ENCODE measurements around the gene ARFGEF3. TPM values are rescaled to one million over a fixed set of nuclear protein-coding genes. Genes with fewer than 3 reads are reported as not detected.

The ARFGEF3 gene
- total RNA-seq, 2 donors from 2014 or later = 0.53 to 0.76 TPM

GRCh38 chr6:138307816-138308730 lies 146.3 kb downstream of the ARFGEF3 start:
- no peaks in the 10 kb centered on the region for H3K27me3 Mint-ChIP-seq (ENCODE audit: low read depth)
- H3K36me3 Mint-ChIP-seq (ENCODE audit: insufficient read depth in 2 of 2) = no peaks in the 10 kb centered on the region
- ATAC-seq (replicated peaks in 1 of 2) (no peak), DNase-seq (no peak)
- H3K9me3 Mint-ChIP-seq = no peaks in the 10 kb centered on the region
- H3K4me1 Mint-ChIP-seq (ENCODE audit: low read depth) = no peaks in the 10 kb centered on the region
- H3K4me3 Mint-ChIP-seq = no peak overlapping the region
- no peak overlapping the region for H3K27ac Mint-ChIP-seq

DNA sequence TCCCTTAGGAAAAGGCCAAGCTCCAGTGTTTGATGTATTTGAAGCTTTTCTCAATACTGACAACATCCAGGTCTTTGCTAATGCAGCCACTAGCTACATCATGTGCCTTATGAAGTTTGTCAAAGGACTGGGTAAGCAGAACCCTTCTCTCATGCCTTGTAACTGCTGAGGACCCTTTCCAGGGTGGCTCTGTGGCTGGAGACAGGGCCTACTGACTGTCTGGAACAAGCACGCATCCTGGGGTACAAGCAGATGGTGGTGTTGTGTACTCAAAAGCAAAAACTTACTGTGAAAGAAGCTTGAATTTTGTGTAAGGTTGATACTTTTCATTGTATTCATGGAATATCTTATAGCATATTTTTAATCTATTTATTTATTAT lies 147.0 kb downstream of the ARFGEF3 start:
- Mint-ChIP-seq H3K4me3 (no peak overlapping the region), H3K36me3 (ENCODE audit: insufficient read depth in 2 of 2) (no peaks in the 10 kb centered on the region), H3K27me3 (ENCODE audit: low read depth) (no peaks in the 10 kb centered on the region), H3K9me3 (no peaks in the 10 kb centered on the region), H3K27ac (no peak overlapping the region), H3K4me1 (ENCODE audit: low read depth) (no peaks in the 10 kb centered on the region)
- DNase-seq = no peak
- no peak for ATAC-seq (replicated peaks in 1 of 2)

GRCh38 chr6:138309695-138310094 lies 148.0 kb downstream of the ARFGEF3 start:
- H3K27ac Mint-ChIP-seq = no peak overlapping the region
- no peaks in the 10 kb centered on the region for H3K36me3 Mint-ChIP-seq (ENCODE audit: insufficient read depth in 2 of 2)
- H3K4me1 Mint-ChIP-seq (ENCODE audit: low read depth) = no peaks in the 10 kb centered on the region
- no peak overlapping the region for H3K4me3 Mint-ChIP-seq
- DNase-seq = no peak
- ATAC-seq (replicated peaks in 1 of 2) = no peak
- H3K9me3 Mint-ChIP-seq = no peaks in the 10 kb centered on the region
- no peaks in the 10 kb centered on the region for H3K27me3 Mint-ChIP-seq (ENCODE audit: low read depth)

- Mint-ChIP-seq H3K4me3 (no peak overlapping the region), H3K4me1 (ENCODE audit: low read depth) (no peaks in the 10 kb centered on the region)
Observed at GRCh38 chr6:138310294-138310693, 148.6 kb downstream of the ARFGEF3 start.

DNA sequence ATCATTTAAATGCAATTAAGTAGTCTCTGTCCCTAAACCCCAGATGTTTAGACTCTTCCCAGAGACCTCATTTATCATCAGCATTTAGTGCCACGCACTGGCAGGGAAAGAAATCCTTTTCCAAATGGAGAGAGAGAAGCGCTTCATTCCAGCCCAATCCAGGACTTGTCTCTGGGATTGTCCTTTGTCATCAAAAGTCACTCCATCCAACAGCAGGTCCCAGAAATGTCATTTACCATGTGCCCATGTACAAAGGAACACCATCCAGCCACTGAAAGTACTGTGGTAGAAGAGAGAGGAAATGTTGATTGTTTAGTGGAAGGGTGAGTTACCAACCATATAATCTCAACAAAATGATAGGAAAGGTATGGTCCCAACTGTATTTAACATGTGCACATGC lies 149.1 kb downstream of the ARFGEF3 start:
- no peak for ATAC-seq (replicated peaks in 1 of 2)

More at GRCh38 chr6:138310294-138310693, 148.6 kb downstream of the ARFGEF3 start:
- no peak overlapping the region for H3K27ac Mint-ChIP-seq
- DNase-seq (no peak), ATAC-seq (replicated peaks in 1 of 2) (no peak)
- H3K36me3 Mint-ChIP-seq (ENCODE audit: insufficient read depth in 2 of 2) = no peaks in the 10 kb centered on the region
- H3K9me3 Mint-ChIP-seq = no peaks in the 10 kb centered on the region
- H3K27me3 Mint-ChIP-seq (ENCODE audit: low read depth) = peaks cover 4% of the 10 kb centered on the region

DNA sequence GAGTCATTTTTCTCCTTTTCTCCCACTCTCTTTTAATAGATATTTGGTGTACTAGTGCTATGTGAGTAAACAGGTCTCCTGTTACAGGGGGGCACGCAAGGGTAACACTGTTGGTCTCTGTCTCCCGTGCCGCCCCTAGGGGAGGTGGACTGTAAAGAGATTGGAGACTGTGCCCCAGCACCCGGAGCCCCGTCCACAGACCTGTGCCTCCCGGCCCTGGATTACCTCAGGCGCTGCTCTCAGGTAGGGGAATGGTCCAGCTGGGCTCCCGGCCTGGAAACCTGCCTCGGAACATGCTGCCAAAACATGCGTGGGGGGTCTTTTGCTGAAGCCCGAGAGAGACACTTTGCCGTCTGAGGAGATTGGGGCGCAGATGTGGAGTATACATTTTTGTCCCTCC lies 149.5 kb downstream of the ARFGEF3 start:
- H3K4me3 Mint-ChIP-seq = no peak overlapping the region
- no peaks in the 10 kb centered on the region for H3K36me3 Mint-ChIP-seq (ENCODE audit: insufficient read depth in 2 of 2)
- DNase-seq (no peak), ATAC-seq (replicated peaks in 1 of 2) (no peak)
- peaks cover 8% of the 10 kb centered on the region for H3K27me3 Mint-ChIP-seq (ENCODE audit: low read depth)
- no peaks in the 10 kb centered on the region for H3K9me3 Mint-ChIP-seq
- H3K4me1 Mint-ChIP-seq (ENCODE audit: low read depth) = no peaks in the 10 kb centered on the region
- no peak overlapping the region for H3K27ac Mint-ChIP-seq

More for the DNA sequence above, 149.1 kb downstream of the ARFGEF3 start:
- no peak for DNase-seq
- H3K27ac Mint-ChIP-seq = no peak overlapping the region
- no peaks in the 10 kb centered on the region for H3K9me3 Mint-ChIP-seq
- no peaks in the 10 kb centered on the region for H3K36me3 Mint-ChIP-seq (ENCODE audit: insufficient read depth in 2 of 2)
- H3K4me3 Mint-ChIP-seq = no peak overlapping the region
- H3K4me1 Mint-ChIP-seq (ENCODE audit: low read depth) = no peaks in the 10 kb centered on the region
- H3K27me3 Mint-ChIP-seq (ENCODE audit: low read depth) = peaks cover 8% of the 10 kb centered on the region

GRCh38 chr6:138318741-138319375 lies 157.1 kb downstream of the ARFGEF3 start:
- Mint-ChIP-seq H3K36me3 (ENCODE audit: insufficient read depth in 2 of 2) (peaks cover 2 to 3% of the 10 kb centered on the region in 2 donors), H3K4me1 (ENCODE audit: low read depth) (no peaks in the 10 kb centered on the region), H3K27ac (no peak overlapping the region), H3K27me3 (ENCODE audit: low read depth) (peaks cover 28% of the 10 kb centered on the region), H3K4me3 (no peak overlapping the region), H3K9me3 (peaks cover 4 to 6% of the 10 kb centered on the region in 2 donors)
- no peak for DNase-seq
- ATAC-seq (replicated peaks in 1 of 2) = no peak

DNA sequence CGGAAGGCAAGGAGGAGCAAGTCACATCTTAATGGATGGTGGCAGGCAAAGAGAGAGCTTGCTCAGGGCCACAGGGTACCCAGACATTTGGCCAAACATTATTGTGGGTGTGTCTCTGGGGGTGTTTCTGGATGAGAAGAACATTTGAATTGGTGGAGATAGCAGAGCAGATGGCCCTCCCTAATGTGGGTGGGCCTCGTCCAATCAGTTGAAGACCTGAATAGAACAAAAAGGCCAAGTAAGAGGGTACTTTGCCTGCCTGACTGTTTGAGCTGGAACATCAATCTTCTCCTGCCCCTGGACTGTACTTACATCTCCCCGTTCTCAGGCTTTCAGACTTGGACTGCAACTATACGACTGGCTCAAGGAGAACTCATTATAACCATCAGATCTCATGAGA lies 160.2 kb downstream of the ARFGEF3 start:
- Mint-ChIP-seq H3K9me3 (peaks cover 4 to 6% of the 10 kb centered on the region in 2 donors), H3K27me3 (ENCODE audit: low read depth) (peaks cover 26% of the 10 kb centered on the region), H3K4me1 (ENCODE audit: low read depth) (no peaks in the 10 kb centered on the region), H3K36me3 (ENCODE audit: insufficient read depth in 2 of 2) (peaks cover 2 to 3% of the 10 kb centered on the region in 2 donors), H3K27ac (no peak overlapping the region), H3K4me3 (no peak overlapping the region)
- no peak for DNase-seq
- no peak for ATAC-seq (replicated peaks in 1 of 2)

- Mint-ChIP-seq H3K27me3 (ENCODE audit: low read depth) (peaks cover 26% of the 10 kb centered on the region), H3K36me3 (ENCODE audit: insufficient read depth in 2 of 2) (peaks cover 2 to 3% of the 10 kb centered on the region in 2 donors), H3K9me3 (peaks cover 4 to 6% of the 10 kb centered on the region in 2 donors), H3K27ac (no peak overlapping the region), H3K4me3 (no peak overlapping the region), H3K4me1 (ENCODE audit: low read depth) (no peaks in the 10 kb centered on the region)
- no peak for ATAC-seq (replicated peaks in 1 of 2)
- DNase-seq = no peak
Observed at GRCh38 chr6:138323821-138324220, 162.1 kb downstream of the ARFGEF3 start.

- Mint-ChIP-seq H3K9me3 (no peaks in the 10 kb centered on the region), H3K36me3 (ENCODE audit: insufficient read depth in 2 of 2) (no peaks in the 10 kb centered on the region), H3K4me1 (ENCODE audit: low read depth) (no peaks in the 10 kb centered on the region), H3K27ac (no peak overlapping the region), H3K27me3 (ENCODE audit: low read depth) (peaks cover 16% of the 10 kb centered on the region), H3K4me3 (no peak overlapping the region)
- no peak for DNase-seq
- peak in 1 of 2 donors; percentile 26 for ATAC-seq (replicated peaks in 1 of 2)
Observed at GRCh38 chr6:138328210-138328609, 166.5 kb downstream of the ARFGEF3 start.

- Mint-ChIP-seq H3K4me1 (ENCODE audit: low read depth) (no peaks in the 10 kb centered on the region), H3K27me3 (ENCODE audit: low read depth) (peaks cover 10% of the 10 kb centered on the region), H3K4me3 (no peak overlapping the region), H3K36me3 (ENCODE audit: insufficient read depth in 2 of 2) (no peaks in the 10 kb centered on the region), H3K9me3 (no peaks in the 10 kb centered on the region), H3K27ac (no peak overlapping the region)
- DNase-seq = no peak
- no peak for ATAC-seq (replicated peaks in 1 of 2)
Observed at GRCh38 chr6:138330763-138331162, 169.0 kb downstream of the ARFGEF3 start.

- ATAC-seq (replicated peaks in 1 of 2) (no peak), DNase-seq (no peak)
- Mint-ChIP-seq H3K27ac (no peak overlapping the region), H3K27me3 (ENCODE audit: low read depth) (peaks cover 10% of the 10 kb centered on the region), H3K4me1 (ENCODE audit: low read depth) (no peaks in the 10 kb centered on the region), H3K9me3 (no peaks in the 10 kb centered on the region), H3K36me3 (ENCODE audit: insufficient read depth in 2 of 2) (no peaks in the 10 kb centered on the region), H3K4me3 (no peak overlapping the region)
Observed at GRCh38 chr6:138331444-138331843, 169.7 kb downstream of the ARFGEF3 start.

DNA sequence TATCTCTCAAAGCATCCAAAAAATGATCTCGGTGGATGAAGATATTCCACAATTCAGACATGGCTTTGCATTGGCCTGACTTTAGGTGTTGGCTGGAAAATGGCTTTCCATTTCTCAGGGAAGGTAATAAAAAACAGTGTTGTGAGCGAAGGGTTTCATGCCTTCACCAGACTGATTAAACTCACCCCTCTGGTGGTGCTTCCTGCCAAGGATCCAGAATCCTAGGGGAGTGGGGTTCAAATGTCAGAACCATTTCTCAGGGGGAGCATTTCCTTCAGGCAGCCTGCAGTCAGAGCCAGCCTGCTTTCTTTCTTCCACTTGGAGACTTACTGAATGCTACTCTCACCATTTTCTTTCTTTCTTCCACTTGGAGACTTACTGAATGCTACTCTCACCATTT lies 170.2 kb downstream of the ARFGEF3 start:
- Mint-ChIP-seq H3K4me1 (ENCODE audit: low read depth) (no peaks in the 10 kb centered on the region), H3K27me3 (ENCODE audit: low read depth) (peaks cover 10% of the 10 kb centered on the region), H3K27ac (no peak overlapping the region), H3K4me3 (no peak overlapping the region), H3K36me3 (ENCODE audit: insufficient read depth in 2 of 2) (no peaks in the 10 kb centered on the region), H3K9me3 (no peaks in the 10 kb centered on the region)
- DNase-seq (no peak), ATAC-seq (replicated peaks in 1 of 2) (no peak)
